K562 (cell line): ENCODE data around the gene ZNF358.

Experiments
- GATA2 ChIP-seq: sonication (generic); formaldehyde crosslinking; IDR thresholded peaks from 2 replicates; pipeline ENCODE4 v1.4.0; 2020; ENCODE audit warnings: mild to moderate bottlenecking, missing genetic modification reagents
- POLR2A ChIP-seq: fragments of 450-650 bp; conservative IDR thresholded peaks from 2 replicates; pipeline ENCODE4 v1.6.1; 2016
- RUNX1 ChIP-seq: sonication (generic); IDR thresholded peaks from 2 replicates; pipeline ENCODE4 v1.6.1; 2016; ENCODE audit warnings: antibody characterized with exemption, low read depth
- ZFP36 ChIP-seq: fragments of 150-350 bp; IDR thresholded peaks from 2 replicates; pipeline ENCODE4 v1.6.1; 2018; ENCODE audit warnings: low read length, low read depth; ENCODE audit not compliant: partially characterized antibody
- TF ChIP-seq, protein P1 (sequence below): fragments of 450-650 bp; IDR thresholded peaks from 2 replicates; pipeline ENCODE4 v1.6.1; 2018; ENCODE audit warnings: mild to moderate bottlenecking, low read depth; ENCODE audit not compliant: partially characterized antibody
- TF ChIP-seq, protein P2 (sequence below), 3 experiments: IDR thresholded peaks in 2 of 3; conservative IDR thresholded peaks in 1 of 3; 2 replicates each; pipeline ENCODE4 v1.5.1; 2011 to 2012; ENCODE audit warnings: low read length in 3 of 3, mild to moderate bottlenecking in 3 of 3, control low read depth in 2 of 3, improper control_type of control experiment in 1 of 3, inconsistent platforms in 1 of 3, low read depth in 1 of 3, mixed read lengths in 1 of 3, moderate library complexity in 1 of 3; ENCODE audit not compliant: insufficient read depth in 2 of 3
- TF ChIP-seq, protein P3 (sequence below): sonication (generic); formaldehyde crosslinking; IDR thresholded peaks from 2 replicates; pipeline ENCODE4 v1.9.0; 2022; ENCODE audit warnings: mild to moderate bottlenecking, missing genetic modification reagents

DNA sequence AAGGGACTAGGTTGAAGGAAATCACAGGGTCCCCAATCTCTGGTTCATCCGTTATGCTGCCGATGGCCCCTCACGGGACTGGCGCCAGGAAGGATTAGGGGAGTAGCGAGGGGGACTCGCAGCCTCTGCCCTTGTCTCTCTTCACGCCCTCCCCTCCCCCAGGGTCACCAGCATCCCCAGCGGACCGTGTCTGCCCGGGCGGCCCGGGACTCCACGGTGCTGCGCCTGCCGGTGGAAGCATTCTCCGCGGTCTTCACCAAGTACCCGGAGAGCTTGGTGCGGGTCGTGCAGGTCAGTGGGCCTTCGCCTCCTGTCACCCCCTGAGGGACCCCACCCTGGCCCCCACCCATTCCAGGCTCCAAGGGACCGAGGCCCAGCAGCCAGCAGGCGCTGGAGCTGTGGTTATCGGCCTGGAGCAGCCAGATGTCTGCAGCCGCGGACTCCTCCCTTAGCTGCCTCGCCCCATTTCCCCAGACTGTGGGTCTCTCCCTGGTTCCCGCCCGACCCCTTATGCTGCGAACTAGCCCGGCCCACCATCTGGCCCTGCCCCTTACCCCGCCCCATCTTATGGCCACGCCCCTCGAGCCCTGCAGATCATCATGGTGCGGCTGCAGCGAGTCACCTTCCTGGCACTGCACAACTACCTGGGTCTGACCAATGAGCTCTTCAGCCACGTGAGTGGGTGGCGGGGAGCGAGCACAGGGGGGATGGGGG is 25.0 kb downstream of the ZNF358 start:
- no peak for TF ChIP-seq GATA2 (CRISPR knock-in tag)
- no peak for TF ChIP-seq RUNX1
- TF ChIP-seq, protein P1, sequence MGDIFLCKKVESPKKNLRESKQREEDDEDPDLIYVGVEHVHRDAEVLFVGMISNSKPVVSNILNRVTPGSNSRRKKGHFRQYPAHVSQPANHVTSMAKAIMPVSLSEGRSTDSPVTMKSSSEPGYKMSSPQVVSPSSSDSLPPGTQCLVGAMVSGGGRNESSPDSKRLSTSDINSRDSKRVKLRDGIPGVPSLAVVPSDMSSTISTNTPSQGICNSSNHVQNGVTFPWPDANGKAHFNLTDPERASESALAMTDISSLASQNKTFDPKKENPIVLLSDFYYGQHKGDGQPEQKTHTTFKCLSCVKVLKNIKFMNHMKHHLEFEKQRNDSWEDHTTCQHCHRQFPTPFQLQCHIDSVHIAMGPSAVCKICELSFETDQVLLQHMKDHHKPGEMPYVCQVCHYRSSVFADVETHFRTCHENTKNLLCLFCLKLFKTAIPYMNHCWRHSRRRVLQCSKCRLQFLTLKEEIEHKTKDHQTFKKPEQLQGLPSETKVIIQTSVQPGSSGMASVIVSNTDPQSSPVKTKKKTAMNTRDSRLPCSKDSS: no peak
- TF ChIP-seq, protein P2, sequence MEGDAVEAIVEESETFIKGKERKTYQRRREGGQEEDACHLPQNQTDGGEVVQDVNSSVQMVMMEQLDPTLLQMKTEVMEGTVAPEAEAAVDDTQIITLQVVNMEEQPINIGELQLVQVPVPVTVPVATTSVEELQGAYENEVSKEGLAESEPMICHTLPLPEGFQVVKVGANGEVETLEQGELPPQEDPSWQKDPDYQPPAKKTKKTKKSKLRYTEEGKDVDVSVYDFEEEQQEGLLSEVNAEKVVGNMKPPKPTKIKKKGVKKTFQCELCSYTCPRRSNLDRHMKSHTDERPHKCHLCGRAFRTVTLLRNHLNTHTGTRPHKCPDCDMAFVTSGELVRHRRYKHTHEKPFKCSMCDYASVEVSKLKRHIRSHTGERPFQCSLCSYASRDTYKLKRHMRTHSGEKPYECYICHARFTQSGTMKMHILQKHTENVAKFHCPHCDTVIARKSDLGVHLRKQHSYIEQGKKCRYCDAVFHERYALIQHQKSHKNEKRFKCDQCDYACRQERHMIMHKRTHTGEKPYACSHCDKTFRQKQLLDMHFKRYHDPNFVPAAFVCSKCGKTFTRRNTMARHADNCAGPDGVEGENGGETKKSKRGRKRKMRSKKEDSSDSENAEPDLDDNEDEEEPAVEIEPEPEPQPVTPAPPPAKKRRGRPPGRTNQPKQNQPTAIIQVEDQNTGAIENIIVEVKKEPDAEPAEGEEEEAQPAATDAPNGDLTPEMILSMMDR (IDR thresholded peaks at IDR 0.05 in 2 of 3, conservative IDR thresholded peaks at IDR 0.05 in 1 of 3; ENCODE audit: insufficient read depth in 2 of 3, low read depth in 1 of 3, low read length in 3 of 3): no peak
- TF ChIP-seq, protein P3, sequence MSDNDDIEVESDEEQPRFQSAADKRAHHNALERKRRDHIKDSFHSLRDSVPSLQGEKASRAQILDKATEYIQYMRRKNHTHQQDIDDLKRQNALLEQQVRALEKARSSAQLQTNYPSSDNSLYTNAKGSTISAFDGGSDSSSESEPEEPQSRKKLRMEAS (CRISPR knock-in tag): no peak
- no peak for TF ChIP-seq ZFP36
- TF ChIP-seq POLR2A: no peak
